Middle frontal gyrus (tissue), 1 donor: ENCODE results near the gene OLA1.

Experiments
- DNase-seq: peaks from one replicate; pipeline ENCODE4 v3.0.0-alpha.2; 2015; ENCODE audit warnings: low spot score; ENCODE audit errors: extremely low spot score

OLA1 gene

DNA sequence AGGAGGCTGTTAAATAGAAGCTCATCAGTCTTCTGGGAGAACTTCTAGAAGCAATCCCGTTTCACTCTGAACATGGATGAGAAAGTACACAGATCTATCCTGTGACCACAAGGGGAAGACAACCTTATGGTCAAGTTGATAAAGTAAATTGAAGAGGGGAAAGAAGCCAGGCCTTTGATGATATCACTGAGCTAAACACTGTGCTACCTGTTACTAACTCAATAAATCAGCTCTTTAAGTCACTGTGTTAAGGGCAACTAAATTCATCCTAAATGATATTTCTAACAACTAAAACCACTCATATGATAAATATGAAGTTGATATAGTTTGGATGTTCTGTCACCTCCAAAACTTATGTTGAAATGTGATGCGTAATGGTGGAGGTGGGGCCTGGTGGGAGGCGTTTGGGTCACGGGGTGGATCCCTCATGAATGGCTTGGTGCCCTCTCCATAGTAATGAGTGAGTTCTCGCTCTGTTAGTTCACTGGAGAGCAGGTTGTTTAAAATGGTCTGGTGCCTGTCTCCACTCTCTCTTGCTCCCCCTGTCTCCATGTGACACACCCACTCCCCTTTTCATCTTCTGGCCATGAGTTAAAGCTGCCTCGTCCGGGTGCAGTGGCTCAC, 23.6 kb downstream of the OLA1 start:
- DNase-seq, result no peak

DNA sequence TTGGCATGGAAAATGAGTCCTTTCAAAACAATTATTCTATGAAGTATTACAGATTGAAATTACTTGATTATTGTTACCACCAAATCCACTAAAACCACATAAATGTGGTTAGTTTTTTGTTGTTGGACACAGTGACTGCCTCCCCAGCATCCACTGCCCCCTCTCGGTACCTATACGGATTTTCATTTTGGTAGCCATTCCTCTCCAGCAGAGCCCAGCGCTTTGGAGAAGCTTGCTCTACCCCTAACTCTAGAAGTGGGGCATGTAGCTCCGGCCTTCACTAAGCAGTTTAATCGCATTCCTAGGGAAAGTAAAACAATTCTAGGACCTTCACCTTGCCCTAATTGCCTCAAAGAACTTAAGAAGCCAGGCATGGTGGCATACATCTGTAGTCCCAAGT, 24.2 kb downstream of the OLA1 start:
- DNase-seq, result no peak

- DNase-seq, result no peak
Observed at GRCh38 chr2:174223388-174223787, 24.9 kb downstream of the OLA1 start.

DNA sequence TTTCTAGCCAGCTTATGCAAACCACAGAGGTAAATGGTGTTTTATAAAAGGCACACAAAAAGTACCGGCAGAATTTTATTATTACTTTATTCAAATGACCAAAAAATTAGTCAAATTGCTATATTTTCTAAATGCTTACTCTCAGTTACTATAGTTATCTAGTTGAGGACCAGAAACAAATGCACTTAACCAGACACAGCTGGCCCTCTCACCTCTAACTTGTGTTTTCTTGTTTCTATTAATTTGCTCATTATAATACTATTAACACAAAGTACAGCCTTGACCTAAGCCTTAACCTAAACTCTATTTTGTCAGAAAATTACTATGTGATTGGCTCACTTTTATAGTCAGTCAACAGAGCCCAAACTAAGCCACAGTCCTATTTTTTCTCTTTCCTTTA, 26.2 kb downstream of the OLA1 start:
- no peak for DNase-seq

- no peak for DNase-seq
Observed at GRCh38 chr2:174219321-174219720, 29.0 kb downstream of the OLA1 start.

DNA sequence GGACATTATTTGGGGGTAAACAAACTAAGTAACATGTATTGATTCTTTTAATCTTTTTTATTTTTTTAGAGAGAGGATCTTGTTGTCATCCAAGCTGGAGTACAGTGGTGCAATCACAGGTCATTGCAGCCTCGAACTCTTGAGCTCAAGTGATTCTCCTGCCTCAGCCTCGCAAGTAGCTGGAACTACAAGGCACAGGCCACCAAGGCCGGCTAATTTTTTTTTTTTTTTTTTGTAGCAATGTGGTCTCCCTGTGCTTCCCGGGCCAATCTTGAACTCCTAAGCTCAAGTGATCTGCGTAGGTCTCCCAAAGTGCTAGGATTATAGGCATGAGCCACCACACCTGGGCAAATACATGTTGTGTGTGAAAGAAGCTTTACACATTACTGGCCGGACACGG, 29.6 kb downstream of the OLA1 start:
- DNase-seq, result no peak

GRCh38 chr2:174217869-174218268, 30.5 kb downstream of the OLA1 start:
- no peak for DNase-seq

- no peak for DNase-seq
Observed at GRCh38 chr2:174211954-174212353, 36.4 kb downstream of the OLA1 start.

- DNase-seq, result no peak
Observed at GRCh38 chr2:174210862-174211261, 37.5 kb downstream of the OLA1 start.

DNA sequence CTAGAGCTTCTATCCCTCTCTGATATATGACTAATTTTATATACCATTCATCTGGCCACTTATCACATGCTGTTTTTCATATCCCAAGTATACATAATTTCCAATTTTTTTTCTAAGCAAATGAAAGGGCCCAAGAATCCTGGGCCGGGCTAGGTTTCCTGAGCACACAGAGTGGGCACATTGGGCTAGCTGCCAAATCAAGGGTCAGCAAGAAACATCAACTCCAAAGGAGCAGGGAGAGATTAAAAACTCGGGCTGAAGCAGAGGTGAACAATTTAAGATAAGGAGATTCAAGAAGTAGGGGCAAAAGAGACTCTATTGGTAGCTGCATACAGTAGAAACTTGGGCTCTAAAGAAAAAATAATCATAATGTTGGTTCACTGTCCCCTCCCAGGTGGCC, 39.0 kb downstream of the OLA1 start:
- no peak for DNase-seq

- no peak for DNase-seq
Observed at GRCh38 chr2:174208026-174208425, 40.3 kb downstream of the OLA1 start.

GRCh38 chr2:174205562-174205961, 42.8 kb downstream of the OLA1 start:
- DNase-seq, result no peak

DNA sequence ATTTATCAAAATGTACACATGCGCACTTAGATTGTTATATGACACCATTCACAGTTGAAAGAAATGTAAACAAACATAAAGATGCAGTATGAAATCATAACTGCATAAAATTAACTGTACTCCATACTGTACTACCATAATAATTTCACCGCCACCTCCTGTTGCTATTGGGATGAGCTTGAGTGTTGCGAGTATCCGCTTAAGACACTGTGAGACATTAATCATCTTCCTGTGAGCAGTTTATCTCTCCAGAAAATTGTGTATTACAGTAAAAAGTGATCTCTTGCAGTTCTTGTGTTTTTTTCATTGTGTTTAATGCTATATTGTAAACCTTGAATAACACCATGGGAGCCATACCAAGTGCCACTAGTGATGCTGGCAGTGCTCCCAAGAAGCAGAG, 46.1 kb downstream of the OLA1 start:
- DNase-seq, result no peak

GRCh38 chr2:174198846-174199564, 49.3 kb downstream of the OLA1 start:
- DNase-seq, result no peak

DNA sequence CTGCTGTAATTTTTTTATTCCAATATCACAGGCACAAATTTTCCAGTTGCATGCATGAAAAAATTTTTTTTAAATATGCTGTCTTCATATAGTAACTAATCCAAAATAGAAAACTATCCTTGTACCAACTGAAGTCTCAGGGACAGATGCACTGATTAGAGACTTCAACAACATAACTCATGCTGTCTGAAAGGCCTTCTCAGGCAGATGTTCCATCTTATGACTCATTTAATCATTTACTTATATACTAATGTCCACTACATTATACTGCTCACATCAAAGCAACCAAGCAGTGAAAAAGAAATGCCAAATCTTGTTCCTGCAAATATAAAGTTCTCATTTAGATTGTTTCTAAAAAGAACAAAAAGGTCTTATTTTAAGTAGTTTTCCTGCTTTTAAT, 53.1 kb downstream of the OLA1 start:
- DNase-seq, result no peak

- no peak for DNase-seq
Observed at GRCh38 chr2:174193737-174194136, 54.6 kb downstream of the OLA1 start.

- DNase-seq, result no peak
Observed at GRCh38 chr2:174192664-174193063, 55.7 kb downstream of the OLA1 start.

GRCh38 chr2:174191342-174192074, 56.8 kb downstream of the OLA1 start:
- no peak for DNase-seq

GRCh38 chr2:174184915-174185314, 63.4 kb downstream of the OLA1 start:
- no peak for DNase-seq

GRCh38 chr2:174184504-174184903, 63.8 kb downstream of the OLA1 start:
- DNase-seq, result no peak

GRCh38 chr2:174183076-174183475, 65.3 kb downstream of the OLA1 start:
- no peak for DNase-seq

DNA sequence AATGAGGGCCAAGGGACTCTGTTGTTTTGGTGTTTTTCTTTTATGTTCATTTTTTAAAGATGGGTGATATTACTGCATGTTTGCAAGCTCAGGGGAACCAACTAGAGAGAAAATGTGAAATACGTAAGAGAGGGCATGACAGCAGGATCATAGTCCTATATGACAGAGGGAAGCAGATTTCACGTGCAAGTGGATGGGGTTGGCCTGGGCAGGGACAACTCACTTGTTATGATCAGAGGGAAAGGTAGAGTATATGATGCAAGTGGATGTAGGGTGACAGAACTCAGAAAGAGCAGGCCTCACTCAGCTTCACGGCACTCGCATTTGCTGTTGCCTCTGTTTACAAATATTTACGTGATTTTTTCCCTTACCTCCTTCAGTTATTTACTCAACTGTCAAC, 67.0 kb downstream of the OLA1 start:
- no peak for DNase-seq
